H9 (cell line): ENCODE results near the gene GIPC2. TPM values are rescaled to one million over a fixed set of nuclear protein-coding genes. Genes with fewer than 3 reads are reported as not detected.

Source experiments
- DNase-seq: peaks from one replicate; pipeline ENCODE4 v3.0.0-alpha.2; 2017
- H2AFZ ChIP-seq: one replicate; pipeline ENCODE4 v1.6.1; 2013; ENCODE audit warnings: mild to moderate bottlenecking, low read length, control low read depth, moderate library complexity
- H2AK5ac ChIP-seq: 2 replicates; pipeline ENCODE4 v1.6.1; 2013; ENCODE audit warnings: low read length, control low read depth, mixed read lengths; ENCODE audit not compliant: insufficient read length
- H2BK120ac ChIP-seq: one replicate; pipeline ENCODE4 v1.6.1; 2013; ENCODE audit warnings: low read depth, mild to moderate bottlenecking, low read length, control low read depth, inconsistent platforms; ENCODE audit not compliant: poor library complexity, severe bottlenecking
- H2BK12ac ChIP-seq: 2 replicates; pipeline ENCODE4 v1.6.1; 2013; ENCODE audit warnings: low read length, control low read depth, mixed read lengths, low read depth; ENCODE audit not compliant: insufficient read length
- H2BK15ac ChIP-seq: 2 replicates; pipeline ENCODE4 v1.6.1; 2013; ENCODE audit warnings: low read depth, low read length, control low read depth
- H2BK20ac ChIP-seq: one replicate; pipeline ENCODE4 v1.6.1; 2013; ENCODE audit warnings: low read depth, mild to moderate bottlenecking, low read length, control low read depth, inconsistent platforms; ENCODE audit not compliant: poor library complexity, severe bottlenecking
- H2BK5ac ChIP-seq: 2 replicates; pipeline ENCODE4 v1.6.1; 2013; ENCODE audit warnings: low read length, control low read depth, mixed read lengths; ENCODE audit not compliant: insufficient read length
- H3K14ac ChIP-seq: 2 replicates; pipeline ENCODE4 v1.6.1; 2013; ENCODE audit warnings: low read length, control low read depth; ENCODE audit not compliant: insufficient read depth
- H3K18ac ChIP-seq: 2 replicates; pipeline ENCODE4 v1.6.1; 2013; ENCODE audit warnings: low read depth, mild to moderate bottlenecking, mixed read lengths, low read length, control low read depth; ENCODE audit not compliant: insufficient read length
- H3K23ac ChIP-seq: 2 replicates; pipeline ENCODE4 v1.6.1; 2013; ENCODE audit warnings: low read length, control low read depth, mixed read lengths, low read depth; ENCODE audit not compliant: insufficient read length
- H3K23me2 ChIP-seq: 2 replicates; pipeline ENCODE4 v1.6.1; 2013; ENCODE audit warnings: low read depth, mild to moderate bottlenecking, mixed read lengths, low read length, control low read depth; ENCODE audit not compliant: insufficient read length, poor library complexity, severe bottlenecking
- H3K27ac ChIP-seq: 2 replicates; pipeline ENCODE4 v1.5.1; 2013; ENCODE audit warnings: low read length, control low read depth, mixed read lengths, low read depth; ENCODE audit not compliant: insufficient read length
- H3K27me3 ChIP-seq: 2 replicates; pipeline ENCODE4 v1.6.1; 2013; ENCODE audit warnings: low read length, control low read depth, inconsistent platforms; ENCODE audit not compliant: insufficient read depth
- H3K4ac ChIP-seq: 2 replicates; pipeline ENCODE4 v1.6.1; 2013; ENCODE audit warnings: low read depth, mild to moderate bottlenecking, control low read depth, inconsistent platforms, low read length, moderate library complexity
- H3K4me1 ChIP-seq: 2 replicates; pipeline ENCODE4 v1.6.1; 2013; ENCODE audit warnings: low read length, control low read depth, inconsistent platforms; ENCODE audit not compliant: insufficient read depth
- H3K4me2 ChIP-seq: 2 replicates; pipeline ENCODE4 v1.6.1; 2013; ENCODE audit warnings: low read length, control low read depth, mixed read lengths; ENCODE audit not compliant: insufficient read length, insufficient read depth
- H3K56ac ChIP-seq: 2 replicates; pipeline ENCODE4 v1.6.1; 2013; ENCODE audit warnings: low read depth, mild to moderate bottlenecking, mixed read lengths, low read length, control low read depth; ENCODE audit not compliant: insufficient read length
- H3K79me1 ChIP-seq: 2 replicates; pipeline ENCODE4 v1.6.1; 2013; ENCODE audit warnings: low read depth, mild to moderate bottlenecking, moderate library complexity, low read length, control low read depth, inconsistent platforms; ENCODE audit not compliant: insufficient read depth, poor library complexity, severe bottlenecking
- H3K79me2 ChIP-seq: 2 replicates; pipeline ENCODE4 v1.6.1; 2013; ENCODE audit warnings: low read length, control low read depth, inconsistent platforms; ENCODE audit not compliant: insufficient read depth
- H3K9ac ChIP-seq: 2 replicates; pipeline ENCODE4 v1.6.1; 2013; ENCODE audit warnings: low read length, control low read depth, mixed read lengths; ENCODE audit not compliant: insufficient read length; ENCODE audit errors: extremely low read depth
- H3K9me3 ChIP-seq: one replicate; pipeline ENCODE4 v1.6.1; 2013; ENCODE audit warnings: low read depth, low read length, inconsistent platforms; ENCODE audit not compliant: control insufficient read depth
- H3T11ph ChIP-seq: one replicate; pipeline ENCODE4 v1.6.1; 2013; ENCODE audit warnings: mild to moderate bottlenecking, low read length, control low read depth, inconsistent platforms
- H4K20me1 ChIP-seq: one replicate; pipeline ENCODE4 v1.6.1; 2013; ENCODE audit not compliant: control insufficient read depth, insufficient read length, insufficient read depth
- H4K5ac ChIP-seq: 2 replicates; pipeline ENCODE4 v1.6.1; 2013; ENCODE audit warnings: low read depth, mild to moderate bottlenecking, mixed read lengths, low read length, control low read depth; ENCODE audit not compliant: insufficient read length
- H4K8ac ChIP-seq: replicated peaks from 2 replicates; pipeline ENCODE4 v1.6.1; 2013; ENCODE audit warnings: low read length, control low read depth, mixed read lengths, low read depth; ENCODE audit not compliant: insufficient read length
- H4K91ac ChIP-seq: 2 replicates; pipeline ENCODE4 v1.6.1; 2013; ENCODE audit warnings: low read depth, mild to moderate bottlenecking, moderate library complexity, mixed read lengths, low read length, control low read depth; ENCODE audit not compliant: insufficient read length
- H3K27ac Mint-ChIP-seq, 3 experiments: 2 replicates in 2 of 3; 3 replicates in 1 of 3; pipeline ENCODE4 v1.8.0; 2020 to 2021; ENCODE audit warnings: mixed read lengths in 3 of 3, mild to moderate bottlenecking in 1 of 3, moderate library complexity in 1 of 3
- H3K27me3 Mint-ChIP-seq: 2 replicates; pipeline ENCODE4 v1.8.0; 2021; ENCODE audit warnings: low read depth, mild to moderate bottlenecking, moderate library complexity, mixed read lengths
- H3K36me3 Mint-ChIP-seq, 3 experiments: 2 replicates in 2 of 3; 3 replicates in 1 of 3; pipeline ENCODE4 v1.8.0; 2020 to 2021; ENCODE audit warnings: low read depth in 3 of 3, mixed read lengths in 3 of 3; ENCODE audit not compliant: insufficient read depth in 1 of 3
- H3K4me1 Mint-ChIP-seq, 2 experiments: 2 replicates each; pipeline ENCODE4 v1.8.0; 2020; ENCODE audit warnings: mixed read lengths in 2 of 2
- H3K4me3 Mint-ChIP-seq, 2 experiments: 2 replicates in 1 of 2; 3 replicates in 1 of 2; pipeline ENCODE4 v1.8.0; 2020 to 2021; ENCODE audit warnings: mild to moderate bottlenecking in 2 of 2, mixed read lengths in 2 of 2, moderate library complexity in 1 of 2
- H3K9me3 Mint-ChIP-seq, 2 experiments: 2 replicates in 1 of 2; 3 replicates in 1 of 2; pipeline ENCODE4 v1.8.0; 2020; ENCODE audit warnings: mild to moderate bottlenecking in 2 of 2, mixed read lengths in 2 of 2, moderate library complexity in 1 of 2
- WGBS: extraction: QIAGEN DNeasy Blood & Tissue Kit; methylation state at CpG from one replicate; pipeline ENCODE4 v1.1.7; 2013; ENCODE audit warnings: missing lambda C conversion rate, low lambda C conversion rate, mixed read lengths; ENCODE audit not compliant: insufficient read length; ENCODE audit errors: extremely low coverage; 5-methylcytosine and 5-hydroxymethylcytosine counted together
- total RNA-seq: library from RNA; stranded (reverse); gene quantifications from 2 replicates; pipeline ENCODE4 v1.2.1, GENCODE V29; 2021
- TF ChIP-seq, protein P1 (sequence below): fragments of 200-600 bp; sonication (generic); conservative IDR thresholded peaks from 3 replicates; pipeline ENCODE4 v1.8.0; 2021; ENCODE audit warnings: antibody characterized with exemption, mild to moderate bottlenecking

Gene GIPC2
- total RNA-seq, 1 experiment from 2014 or later: 0.85 TPM

DNA sequence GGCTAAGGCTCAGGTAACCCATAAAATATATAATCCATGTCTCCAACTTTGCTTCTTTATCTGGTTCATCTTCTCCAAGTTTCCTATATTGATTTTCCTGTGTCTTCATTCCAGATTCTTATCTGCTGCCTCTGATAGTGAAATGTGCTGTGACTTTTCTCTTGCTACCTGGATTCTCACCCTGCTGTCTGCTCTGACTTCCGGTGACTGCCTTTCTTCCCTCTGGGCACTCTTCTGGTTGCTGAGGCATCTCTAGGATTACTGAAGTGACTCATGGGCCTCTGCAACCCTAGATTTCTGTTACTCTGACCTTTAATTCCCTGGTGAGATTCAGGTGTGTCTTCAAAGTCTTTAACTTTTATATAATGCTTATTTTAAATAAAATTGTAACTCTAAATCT, 46.9 kb downstream of the GIPC2 start:
- H3K79me1 ChIP-seq: no peaks in the 10 kb centered on the region
- Mint-ChIP-seq H3K27me3 (no peaks in the 10 kb centered on the region), H3K4me3 (no peak overlapping the region), H3K27ac (no peak overlapping the region), H3K36me3 (no peaks in the 10 kb centered on the region), H3K4me1 (no peaks in the 10 kb centered on the region), H3K9me3 (no peaks in the 10 kb centered on the region)
- no peak overlapping the region for H2AFZ ChIP-seq
- H3K23ac ChIP-seq: no peak overlapping the region
- DNase-seq: no peak
- H2AK5ac ChIP-seq: no peak overlapping the region
- H2BK20ac ChIP-seq: no peak overlapping the region
- WGBS: no CpG with 5 or more reads among the region's 1 CpG
- TF ChIP-seq, protein P1, sequence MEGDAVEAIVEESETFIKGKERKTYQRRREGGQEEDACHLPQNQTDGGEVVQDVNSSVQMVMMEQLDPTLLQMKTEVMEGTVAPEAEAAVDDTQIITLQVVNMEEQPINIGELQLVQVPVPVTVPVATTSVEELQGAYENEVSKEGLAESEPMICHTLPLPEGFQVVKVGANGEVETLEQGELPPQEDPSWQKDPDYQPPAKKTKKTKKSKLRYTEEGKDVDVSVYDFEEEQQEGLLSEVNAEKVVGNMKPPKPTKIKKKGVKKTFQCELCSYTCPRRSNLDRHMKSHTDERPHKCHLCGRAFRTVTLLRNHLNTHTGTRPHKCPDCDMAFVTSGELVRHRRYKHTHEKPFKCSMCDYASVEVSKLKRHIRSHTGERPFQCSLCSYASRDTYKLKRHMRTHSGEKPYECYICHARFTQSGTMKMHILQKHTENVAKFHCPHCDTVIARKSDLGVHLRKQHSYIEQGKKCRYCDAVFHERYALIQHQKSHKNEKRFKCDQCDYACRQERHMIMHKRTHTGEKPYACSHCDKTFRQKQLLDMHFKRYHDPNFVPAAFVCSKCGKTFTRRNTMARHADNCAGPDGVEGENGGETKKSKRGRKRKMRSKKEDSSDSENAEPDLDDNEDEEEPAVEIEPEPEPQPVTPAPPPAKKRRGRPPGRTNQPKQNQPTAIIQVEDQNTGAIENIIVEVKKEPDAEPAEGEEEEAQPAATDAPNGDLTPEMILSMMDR: no peak
- H3K9me3 ChIP-seq: no peaks in the 10 kb centered on the region
- H4K91ac ChIP-seq: no peak overlapping the region
- H3K56ac ChIP-seq: no peak overlapping the region
- no peak overlapping the region for H3T11ph ChIP-seq
- H3K4me2 ChIP-seq: no peak overlapping the region
- no peaks in the 10 kb centered on the region for H3K27me3 ChIP-seq
- no peaks in the 10 kb centered on the region for H4K20me1 ChIP-seq
- H3K27ac ChIP-seq: no peak overlapping the region
- no peak overlapping the region for H3K4ac ChIP-seq
- no peak overlapping the region for H2BK15ac ChIP-seq
- H2BK12ac ChIP-seq: no peak overlapping the region
- no peaks in the 10 kb centered on the region for H3K4me1 ChIP-seq
- no peak overlapping the region for H3K14ac ChIP-seq
- no peaks in the 10 kb centered on the region for H3K23me2 ChIP-seq
- H2BK120ac ChIP-seq: no peak overlapping the region
- no peak overlapping the region for H4K5ac ChIP-seq
- H3K9ac ChIP-seq: no peak overlapping the region
- H2BK5ac ChIP-seq: no peak overlapping the region
- no peaks in the 10 kb centered on the region for H3K79me2 ChIP-seq
- no peak overlapping the region for H4K8ac ChIP-seq
- H3K18ac ChIP-seq: no peak overlapping the region
